ENCODE results near the gene BAZ2B.

The BAZ2B gene

GRCh38 chr2:159557437-159558034 is 58.8 kb downstream of the BAZ2B start:
- TF ChIP-seq FOXP2 (optimal IDR thresholded peaks at IDR 0.05; ENCODE audit: control extremely low read depth, extremely low read length, insufficient read depth) (no peak), POLR2AphosphoS5 (IDR thresholded peaks at IDR 0.05; ENCODE audit: borderline replicate concordance, low read depth, low read length) (no peak), EZH2 (IDR thresholded peaks at IDR 0.05) (no peak)
- H3K27ac ChIP-seq: no peak overlapping the region

GRCh38 chr2:159555651-159556392 is 60.5 kb downstream of the BAZ2B start:
- TF ChIP-seq FOXP2 (optimal IDR thresholded peaks at IDR 0.05; ENCODE audit: control extremely low read depth, extremely low read length, insufficient read depth) (no peak), POLR2AphosphoS5 (IDR thresholded peaks at IDR 0.05; ENCODE audit: borderline replicate concordance, low read depth, low read length) (no peak), EZH2 (IDR thresholded peaks at IDR 0.05) (no peak)
- no peak for DNase-seq (ENCODE audit: low read depth, low spot score)
- Histone ChIP-seq H3K9ac (ENCODE audit: insufficient read length) (no peak overlapping the region), H3K4me3 (no peak overlapping the region), H3K27ac (no peak overlapping the region), H3K9me3 (ENCODE audit: low read depth, low read length) (no peaks in the 10 kb centered on the region), H3K36me3 (ENCODE audit: insufficient read depth, low read length) (no peaks in the 10 kb centered on the region)

More at GRCh38 chr2:159557437-159558034, 58.8 kb downstream of the BAZ2B start:
- Histone ChIP-seq H3K36me3 (ENCODE audit: insufficient read depth, low read length) (no peaks in the 10 kb centered on the region), H3K9me3 (ENCODE audit: low read depth, low read length) (no peaks in the 10 kb centered on the region), H3K9ac (ENCODE audit: insufficient read length) (no peak overlapping the region), H3K4me3 (no peak overlapping the region)
- DNase-seq (ENCODE audit: low read depth, low spot score): no peak

- Histone ChIP-seq H3K9me3 (ENCODE audit: low read depth, low read length) (no peaks in the 10 kb centered on the region), H3K4me3 (no peak overlapping the region), H3K36me3 (ENCODE audit: insufficient read depth, low read length) (no peaks in the 10 kb centered on the region), H3K27ac (peak overlapping the region; percentile 77; the same call in 1 of the 2 replicates), H3K9ac (ENCODE audit: insufficient read length) (no peak overlapping the region)
- no peak for DNase-seq (ENCODE audit: low read depth, low spot score)
- TF ChIP-seq EZH2 (IDR thresholded peaks at IDR 0.05) (no peak), FOXP2 (optimal IDR thresholded peaks at IDR 0.05; ENCODE audit: control extremely low read depth, extremely low read length, insufficient read depth) (no peak), POLR2AphosphoS5 (IDR thresholded peaks at IDR 0.05; ENCODE audit: borderline replicate concordance, low read depth, low read length) (no peak)
Measured at GRCh38 chr2:159553727-159554126, 62.6 kb downstream of the BAZ2B start.

- DNase-seq (ENCODE audit: low read depth, low spot score): no peak
- Histone ChIP-seq H3K9me3 (ENCODE audit: low read depth, low read length) (no peaks in the 10 kb centered on the region), H3K9ac (ENCODE audit: insufficient read length) (no peak overlapping the region), H3K27ac (no peak overlapping the region), H3K4me3 (no peak overlapping the region), H3K36me3 (ENCODE audit: insufficient read depth, low read length) (no peaks in the 10 kb centered on the region)
- no peak for TF ChIP-seq POLR2AphosphoS5 (IDR thresholded peaks at IDR 0.05; ENCODE audit: borderline replicate concordance, low read depth, low read length)
- TF ChIP-seq FOXP2 (optimal IDR thresholded peaks at IDR 0.05; ENCODE audit: control extremely low read depth, extremely low read length, insufficient read depth): no peak
- TF ChIP-seq EZH2 (IDR thresholded peaks at IDR 0.05): no peak
Measured at GRCh38 chr2:159551806-159552205, 64.5 kb downstream of the BAZ2B start.

DNA sequence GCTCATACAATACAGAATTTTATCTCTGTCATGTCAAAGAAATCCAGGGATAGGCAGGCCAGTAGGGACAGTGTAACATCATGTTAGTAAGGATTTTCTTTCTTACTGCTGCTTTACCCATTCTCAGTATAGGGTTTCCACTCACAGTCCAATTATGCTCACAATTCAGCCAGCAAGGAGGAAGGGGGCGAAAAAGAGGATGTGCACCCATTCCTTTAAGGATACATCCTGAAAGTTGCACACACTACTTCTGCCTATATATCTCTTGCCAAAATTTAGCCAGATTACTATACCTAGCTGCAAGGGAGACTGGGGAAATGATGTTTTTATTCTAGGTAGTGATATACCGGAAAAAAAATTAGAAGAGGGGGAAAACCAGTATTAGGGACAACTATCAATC is 66.1 kb downstream of the BAZ2B start:
- no peak overlapping the region for H3K4me3 ChIP-seq
- no peaks in the 10 kb centered on the region for H3K9me3 ChIP-seq (ENCODE audit: low read depth, low read length)
- H3K9ac ChIP-seq (ENCODE audit: insufficient read length): no peak overlapping the region
- no peak for DNase-seq (ENCODE audit: low read depth, low spot score)
- H3K27ac ChIP-seq: no peak overlapping the region
- no peak for TF ChIP-seq POLR2AphosphoS5 (IDR thresholded peaks at IDR 0.05; ENCODE audit: borderline replicate concordance, low read depth, low read length)
- no peak for TF ChIP-seq EZH2 (IDR thresholded peaks at IDR 0.05)
- no peak for TF ChIP-seq FOXP2 (optimal IDR thresholded peaks at IDR 0.05; ENCODE audit: control extremely low read depth, extremely low read length, insufficient read depth)
- H3K36me3 ChIP-seq (ENCODE audit: insufficient read depth, low read length): no peaks in the 10 kb centered on the region

- TF ChIP-seq POLR2AphosphoS5 (IDR thresholded peaks at IDR 0.05; ENCODE audit: borderline replicate concordance, low read depth, low read length) (no peak), FOXP2 (optimal IDR thresholded peaks at IDR 0.05; ENCODE audit: control extremely low read depth, extremely low read length, insufficient read depth) (no peak), EZH2 (IDR thresholded peaks at IDR 0.05) (no peak)
- Histone ChIP-seq H3K9ac (ENCODE audit: insufficient read length) (no peak overlapping the region), H3K36me3 (ENCODE audit: insufficient read depth, low read length) (no peaks in the 10 kb centered on the region), H3K27ac (no peak overlapping the region), H3K9me3 (ENCODE audit: low read depth, low read length) (no peaks in the 10 kb centered on the region), H3K4me3 (no peak overlapping the region)
- DNase-seq (ENCODE audit: low read depth, low spot score): no peak
Measured at GRCh38 chr2:159549234-159549633, 67.1 kb downstream of the BAZ2B start.

- H3K9me3 ChIP-seq (ENCODE audit: low read depth, low read length): peaks cover 5% of the 10 kb centered on the region; the same call in 1 of the 2 replicates
- no peak for TF ChIP-seq POLR2AphosphoS5 (IDR thresholded peaks at IDR 0.05; ENCODE audit: borderline replicate concordance, low read depth, low read length)
- TF ChIP-seq FOXP2 (optimal IDR thresholded peaks at IDR 0.05; ENCODE audit: control extremely low read depth, extremely low read length, insufficient read depth): no peak
- no peak for TF ChIP-seq EZH2 (IDR thresholded peaks at IDR 0.05)
- peaks cover 6% of the 10 kb centered on the region; the same call in 1 of the 2 replicates for H3K36me3 ChIP-seq (ENCODE audit: insufficient read depth, low read length)
Measured at GRCh38 chr2:159546716-159547430, 69.5 kb downstream of the BAZ2B start.

GRCh38 chr2:159546039-159546438 is 70.3 kb downstream of the BAZ2B start:
- no peak for DNase-seq (ENCODE audit: low read depth, low spot score)
- TF ChIP-seq FOXP2 (optimal IDR thresholded peaks at IDR 0.05; ENCODE audit: control extremely low read depth, extremely low read length, insufficient read depth) (no peak), POLR2AphosphoS5 (IDR thresholded peaks at IDR 0.05; ENCODE audit: borderline replicate concordance, low read depth, low read length) (no peak), EZH2 (IDR thresholded peaks at IDR 0.05) (no peak)
- H3K9me3 ChIP-seq (ENCODE audit: low read depth, low read length): peaks cover 11% of the 10 kb centered on the region; the same call in 1 of the 2 replicates
- no peak overlapping the region for H3K4me3 ChIP-seq
- H3K27ac ChIP-seq: no peak overlapping the region
- peaks cover 8% of the 10 kb centered on the region; the same call in 1 of the 2 replicates for H3K36me3 ChIP-seq (ENCODE audit: insufficient read depth, low read length)
- H3K9ac ChIP-seq (ENCODE audit: insufficient read length): no peak overlapping the region

More at GRCh38 chr2:159546716-159547430, 69.5 kb downstream of the BAZ2B start:
- no peak overlapping the region for H3K9ac ChIP-seq (ENCODE audit: insufficient read length)
- peak overlapping the region; percentile 52 for H3K27ac ChIP-seq
- no peak for DNase-seq (ENCODE audit: low read depth, low spot score)
- no peak overlapping the region for H3K4me3 ChIP-seq

All from SK-N-MC (cell line).